H9 (cell line): ENCODE measurements around the gene SEMA6A. TPM values are rescaled to one million over a fixed set of nuclear protein-coding genes. Genes with fewer than 3 reads are reported as not detected.

ENCODE experiments used
- DNase-seq: peaks from one replicate; pipeline ENCODE4 v3.0.0-alpha.2; 2017
- H2AFZ ChIP-seq: one replicate; pipeline ENCODE4 v1.6.1; 2013; ENCODE audit warnings: mild to moderate bottlenecking, low read length, control low read depth, moderate library complexity
- H2AK5ac ChIP-seq: 2 replicates; pipeline ENCODE4 v1.6.1; 2013; ENCODE audit warnings: low read length, control low read depth, mixed read lengths; ENCODE audit not compliant: insufficient read length
- H2BK120ac ChIP-seq: one replicate; pipeline ENCODE4 v1.6.1; 2013; ENCODE audit warnings: low read depth, mild to moderate bottlenecking, low read length, control low read depth, inconsistent platforms; ENCODE audit not compliant: poor library complexity, severe bottlenecking
- H2BK12ac ChIP-seq: 2 replicates; pipeline ENCODE4 v1.6.1; 2013; ENCODE audit warnings: low read length, control low read depth, mixed read lengths, low read depth; ENCODE audit not compliant: insufficient read length
- H2BK15ac ChIP-seq: 2 replicates; pipeline ENCODE4 v1.6.1; 2013; ENCODE audit warnings: low read depth, low read length, control low read depth
- H2BK20ac ChIP-seq: one replicate; pipeline ENCODE4 v1.6.1; 2013; ENCODE audit warnings: low read depth, mild to moderate bottlenecking, low read length, control low read depth, inconsistent platforms; ENCODE audit not compliant: poor library complexity, severe bottlenecking
- H2BK5ac ChIP-seq: 2 replicates; pipeline ENCODE4 v1.6.1; 2013; ENCODE audit warnings: low read length, control low read depth, mixed read lengths; ENCODE audit not compliant: insufficient read length
- H3K14ac ChIP-seq: 2 replicates; pipeline ENCODE4 v1.6.1; 2013; ENCODE audit warnings: low read length, control low read depth; ENCODE audit not compliant: insufficient read depth
- H3K18ac ChIP-seq: 2 replicates; pipeline ENCODE4 v1.6.1; 2013; ENCODE audit warnings: low read depth, mild to moderate bottlenecking, mixed read lengths, low read length, control low read depth; ENCODE audit not compliant: insufficient read length
- H3K23ac ChIP-seq: 2 replicates; pipeline ENCODE4 v1.6.1; 2013; ENCODE audit warnings: low read length, control low read depth, mixed read lengths, low read depth; ENCODE audit not compliant: insufficient read length
- H3K23me2 ChIP-seq: 2 replicates; pipeline ENCODE4 v1.6.1; 2013; ENCODE audit warnings: low read depth, mild to moderate bottlenecking, mixed read lengths, low read length, control low read depth; ENCODE audit not compliant: insufficient read length, poor library complexity, severe bottlenecking
- H3K27ac ChIP-seq: 2 replicates; pipeline ENCODE4 v1.5.1; 2013; ENCODE audit warnings: low read length, control low read depth, mixed read lengths, low read depth; ENCODE audit not compliant: insufficient read length
- H3K27me3 ChIP-seq: 2 replicates; pipeline ENCODE4 v1.6.1; 2013; ENCODE audit warnings: low read length, control low read depth, inconsistent platforms; ENCODE audit not compliant: insufficient read depth
- H3K4ac ChIP-seq: 2 replicates; pipeline ENCODE4 v1.6.1; 2013; ENCODE audit warnings: low read depth, mild to moderate bottlenecking, control low read depth, inconsistent platforms, low read length, moderate library complexity
- H3K4me1 ChIP-seq: 2 replicates; pipeline ENCODE4 v1.6.1; 2013; ENCODE audit warnings: low read length, control low read depth, inconsistent platforms; ENCODE audit not compliant: insufficient read depth
- H3K4me2 ChIP-seq: 2 replicates; pipeline ENCODE4 v1.6.1; 2013; ENCODE audit warnings: low read length, control low read depth, mixed read lengths; ENCODE audit not compliant: insufficient read length, insufficient read depth
- H3K56ac ChIP-seq: 2 replicates; pipeline ENCODE4 v1.6.1; 2013; ENCODE audit warnings: low read depth, mild to moderate bottlenecking, mixed read lengths, low read length, control low read depth; ENCODE audit not compliant: insufficient read length
- H3K79me1 ChIP-seq: 2 replicates; pipeline ENCODE4 v1.6.1; 2013; ENCODE audit warnings: low read depth, mild to moderate bottlenecking, moderate library complexity, low read length, control low read depth, inconsistent platforms; ENCODE audit not compliant: insufficient read depth, poor library complexity, severe bottlenecking
- H3K79me2 ChIP-seq: 2 replicates; pipeline ENCODE4 v1.6.1; 2013; ENCODE audit warnings: low read length, control low read depth, inconsistent platforms; ENCODE audit not compliant: insufficient read depth
- H3K9ac ChIP-seq: 2 replicates; pipeline ENCODE4 v1.6.1; 2013; ENCODE audit warnings: low read length, control low read depth, mixed read lengths; ENCODE audit not compliant: insufficient read length; ENCODE audit errors: extremely low read depth
- H3K9me3 ChIP-seq: one replicate; pipeline ENCODE4 v1.6.1; 2013; ENCODE audit warnings: low read depth, low read length, inconsistent platforms; ENCODE audit not compliant: control insufficient read depth
- H3T11ph ChIP-seq: one replicate; pipeline ENCODE4 v1.6.1; 2013; ENCODE audit warnings: mild to moderate bottlenecking, low read length, control low read depth, inconsistent platforms
- H4K20me1 ChIP-seq: one replicate; pipeline ENCODE4 v1.6.1; 2013; ENCODE audit not compliant: control insufficient read depth, insufficient read length, insufficient read depth
- H4K5ac ChIP-seq: 2 replicates; pipeline ENCODE4 v1.6.1; 2013; ENCODE audit warnings: low read depth, mild to moderate bottlenecking, mixed read lengths, low read length, control low read depth; ENCODE audit not compliant: insufficient read length
- H4K8ac ChIP-seq: replicated peaks from 2 replicates; pipeline ENCODE4 v1.6.1; 2013; ENCODE audit warnings: low read length, control low read depth, mixed read lengths, low read depth; ENCODE audit not compliant: insufficient read length
- H4K91ac ChIP-seq: 2 replicates; pipeline ENCODE4 v1.6.1; 2013; ENCODE audit warnings: low read depth, mild to moderate bottlenecking, moderate library complexity, mixed read lengths, low read length, control low read depth; ENCODE audit not compliant: insufficient read length
- H3K27ac Mint-ChIP-seq, 3 experiments: 2 replicates in 2 of 3; 3 replicates in 1 of 3; pipeline ENCODE4 v1.8.0; 2020 to 2021; ENCODE audit warnings: mixed read lengths in 3 of 3, mild to moderate bottlenecking in 1 of 3, moderate library complexity in 1 of 3
- H3K27me3 Mint-ChIP-seq: 2 replicates; pipeline ENCODE4 v1.8.0; 2021; ENCODE audit warnings: low read depth, mild to moderate bottlenecking, moderate library complexity, mixed read lengths
- H3K36me3 Mint-ChIP-seq, 3 experiments: 2 replicates in 2 of 3; 3 replicates in 1 of 3; pipeline ENCODE4 v1.8.0; 2020 to 2021; ENCODE audit warnings: low read depth in 3 of 3, mixed read lengths in 3 of 3; ENCODE audit not compliant: insufficient read depth in 1 of 3
- H3K4me1 Mint-ChIP-seq, 2 experiments: 2 replicates each; pipeline ENCODE4 v1.8.0; 2020; ENCODE audit warnings: mixed read lengths in 2 of 2
- H3K4me3 Mint-ChIP-seq, 2 experiments: 2 replicates in 1 of 2; 3 replicates in 1 of 2; pipeline ENCODE4 v1.8.0; 2020 to 2021; ENCODE audit warnings: mild to moderate bottlenecking in 2 of 2, mixed read lengths in 2 of 2, moderate library complexity in 1 of 2
- H3K9me3 Mint-ChIP-seq, 2 experiments: 2 replicates in 1 of 2; 3 replicates in 1 of 2; pipeline ENCODE4 v1.8.0; 2020; ENCODE audit warnings: mild to moderate bottlenecking in 2 of 2, mixed read lengths in 2 of 2, moderate library complexity in 1 of 2
- CTCF ChIP-seq: fragments of 200-600 bp; sonication (generic); conservative IDR thresholded peaks from 3 replicates; pipeline ENCODE4 v1.8.0; 2021; ENCODE audit warnings: antibody characterized with exemption, mild to moderate bottlenecking
- WGBS: extraction: QIAGEN DNeasy Blood & Tissue Kit; methylation state at CpG from one replicate; pipeline ENCODE4 v1.1.7; 2013; ENCODE audit warnings: missing lambda C conversion rate, low lambda C conversion rate, mixed read lengths; ENCODE audit not compliant: insufficient read length; ENCODE audit errors: extremely low coverage; 5-methylcytosine and 5-hydroxymethylcytosine counted together
- total RNA-seq: library from RNA; stranded (reverse); gene quantifications from 2 replicates; pipeline ENCODE4 v1.2.1, GENCODE V29; 2021

Gene SEMA6A
- total RNA-seq, 1 experiment from 2014 or later: 354 TPM

GRCh38 chr5:116497631-116498030 lies 77.0 kb downstream of the SEMA6A start:
- H3K4me1 Mint-ChIP-seq: peaks cover 29% of the 10 kb centered on the region in 2 experiments
- Histone ChIP-seq H2AK5ac (no peak overlapping the region), H4K5ac (no peak overlapping the region), H3K14ac (no peak overlapping the region), H2BK5ac (no peak overlapping the region), H3K79me2 (peaks cover 12% of the 10 kb centered on the region; the same call in 1 of the 2 replicates), H3K23ac (no peak overlapping the region), H3K27me3 (no peaks in the 10 kb centered on the region), H3K79me1 (peaks cover 9% of the 10 kb centered on the region), H2BK12ac (no peak overlapping the region), H3K4me1 (no peaks in the 10 kb centered on the region; the same call in 1 of the 2 replicates), H2BK120ac (no peak overlapping the region), H3K27ac (no peak overlapping the region), H3K18ac (no peak overlapping the region), H3K9me3 (no peaks in the 10 kb centered on the region), H2BK20ac (no peak overlapping the region), H3K23me2 (no peaks in the 10 kb centered on the region), H2BK15ac (no peak overlapping the region), H3T11ph (no peak overlapping the region), H4K8ac (no peak overlapping the region), H4K91ac (no peak overlapping the region), H3K56ac (no peak overlapping the region), H2AFZ (no peak overlapping the region), H3K4me2 (no peak overlapping the region), H3K4ac (no peak overlapping the region), H4K20me1 (no peaks in the 10 kb centered on the region), H3K9ac (no peak overlapping the region)
- no peaks in the 10 kb centered on the region for H3K9me3 Mint-ChIP-seq
- TF ChIP-seq CTCF: no peak
- H3K27ac Mint-ChIP-seq: peak overlapping the region in 2 of 3 experiments; percentile 16 to 69; a peak in 2 of 7 replicates
- WGBS: no CpG with 5 or more reads among the region's 5 CpGs
- H3K4me3 Mint-ChIP-seq: no peak overlapping the region
- DNase-seq: no peak
- no peaks in the 10 kb centered on the region for H3K27me3 Mint-ChIP-seq
- peaks cover 57 to 90% (median 80%) of the 10 kb centered on the region in 3 experiments for H3K36me3 Mint-ChIP-seq
